Activated T-cell treated with anti-CD3 and anti-CD28 coated beads, Interleukin-2, amount 50 U/mL, for 72 hours (primary cell): ENCODE results near the gene TWF2. TPM values are rescaled to one million over a fixed set of nuclear protein-coding genes. Genes with fewer than 3 reads are reported as not detected.

Experiments used
- ATAC-seq, 2 donors: fragments of 150-1000 bp; cut with Tn5 transposase; replicated peaks in 1 of 2; 2 replicates each; pipeline ENCODE4 v1.10.0; 2021; ENCODE audit warnings: moderate library complexity in 2 of 2, mild to moderate bottlenecking in 1 of 2
- DNase-seq, 2 donors: peaks; one replicate each; pipeline ENCODE4 v3.0.0; 2021 to 2022; ENCODE audit warnings: mixed read lengths in 1 of 2
- H3K27ac Mint-ChIP-seq: one replicate; pipeline ENCODE4 v1.8.0; 2022; ENCODE audit warnings: mild to moderate bottlenecking, moderate library complexity, mixed read lengths
- H3K27me3 Mint-ChIP-seq: one replicate; pipeline ENCODE4 v1.8.0; 2022; ENCODE audit warnings: low read depth, mixed read lengths
- H3K36me3 Mint-ChIP-seq, 2 donors: one replicate each; pipeline ENCODE4 v1.8.0; 2022; ENCODE audit warnings: mixed read lengths in 2 of 2, mild to moderate bottlenecking in 1 of 2; ENCODE audit not compliant: insufficient read depth in 2 of 2
- H3K4me1 Mint-ChIP-seq: one replicate; pipeline ENCODE4 v1.8.0; 2022; ENCODE audit warnings: low read depth, mixed read lengths
- H3K4me3 Mint-ChIP-seq, 2 donors: one replicate each; pipeline ENCODE4 v1.8.0; 2022; ENCODE audit warnings: mild to moderate bottlenecking in 2 of 2, mixed read lengths in 2 of 2, moderate library complexity in 2 of 2
- H3K9me3 Mint-ChIP-seq, 2 donors: one replicate each; pipeline ENCODE4 v1.8.0; 2022; ENCODE audit warnings: mixed read lengths in 2 of 2
- total RNA-seq, 2 donors: library from RNA; stranded (reverse); gene quantifications; one replicate each; pipeline ENCODE4 v1.2.3, GENCODE V29; 2022

The TWF2 gene
- total RNA-seq, 2 donors from 2014 or later: 124 to 133 TPM

DNA sequence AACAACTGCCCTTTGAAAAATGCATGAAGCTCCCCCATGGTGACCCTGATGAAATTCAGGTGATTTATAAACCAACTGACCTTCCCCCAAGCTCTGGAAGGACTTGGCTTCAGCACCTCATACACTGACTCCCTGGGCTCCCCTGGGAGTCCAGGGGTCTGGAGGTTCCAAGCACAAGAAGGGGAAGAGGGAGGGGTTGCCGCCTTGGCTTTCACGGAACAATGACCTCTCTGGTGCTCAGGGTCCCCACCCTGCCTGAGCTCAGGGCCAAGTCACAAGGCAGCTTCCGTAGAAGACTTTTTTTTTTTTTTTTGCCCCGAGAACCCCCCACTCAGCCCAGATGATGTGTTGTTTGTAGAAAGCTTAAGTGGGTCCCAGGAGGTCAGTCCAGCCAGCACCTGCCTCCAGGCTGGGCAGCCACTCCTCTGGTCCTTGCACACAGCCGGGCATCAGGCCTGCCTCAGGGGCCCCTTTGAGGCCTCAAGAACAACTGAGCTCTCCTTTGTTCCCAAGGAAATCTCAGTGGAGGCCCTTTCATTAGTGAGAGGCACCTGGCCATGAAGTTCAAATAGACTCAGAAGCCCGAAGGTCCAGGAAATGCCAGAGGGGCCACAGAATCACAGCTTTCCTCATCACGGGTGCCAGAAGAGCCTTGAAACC is 55.0 kb downstream of the TWF2 start:
- H3K36me3 Mint-ChIP-seq: no peaks in the 10 kb centered on the region
- no peak overlapping the region for H3K4me3 Mint-ChIP-seq
- H3K4me1 Mint-ChIP-seq: no peaks in the 10 kb centered on the region
- ATAC-seq: no peak
- DNase-seq: no peak
- no peaks in the 10 kb centered on the region for H3K27me3 Mint-ChIP-seq
- no peaks in the 10 kb centered on the region for H3K9me3 Mint-ChIP-seq
- H3K27ac Mint-ChIP-seq: no peak overlapping the region

GRCh38 chr3:52182691-52183090 is 56.3 kb downstream of the TWF2 start:
- no peaks in the 10 kb centered on the region for H3K9me3 Mint-ChIP-seq
- H3K4me1 Mint-ChIP-seq: no peaks in the 10 kb centered on the region
- H3K27ac Mint-ChIP-seq: no peak overlapping the region
- H3K27me3 Mint-ChIP-seq: no peaks in the 10 kb centered on the region
- DNase-seq (no peak), ATAC-seq (no peak)
- H3K36me3 Mint-ChIP-seq: no peaks in the 10 kb centered on the region
- no peak overlapping the region for H3K4me3 Mint-ChIP-seq

DNA sequence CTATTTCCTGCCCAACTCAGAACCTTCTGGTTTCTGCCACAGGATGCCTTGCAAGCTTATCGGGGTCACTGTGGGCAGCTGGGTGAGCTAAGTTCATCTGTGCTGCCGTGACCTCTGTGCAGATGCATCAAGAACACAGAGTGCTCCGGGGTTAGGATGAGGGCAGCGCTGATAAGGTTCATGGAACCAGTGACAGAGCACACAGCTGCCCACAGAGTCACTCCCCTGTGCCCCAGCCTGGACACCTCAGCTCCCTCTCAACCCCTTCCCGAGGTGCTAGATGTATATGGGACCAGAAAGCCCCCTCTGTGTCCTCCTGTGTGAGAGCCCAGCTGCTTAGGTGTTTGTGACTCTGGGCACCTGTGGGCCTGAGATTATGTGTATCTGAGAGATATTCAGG is 56.8 kb downstream of the TWF2 start:
- Mint-ChIP-seq H3K9me3 (no peaks in the 10 kb centered on the region), H3K27me3 (no peaks in the 10 kb centered on the region), H3K27ac (no peak overlapping the region), H3K4me3 (no peak overlapping the region), H3K36me3 (no peaks in the 10 kb centered on the region), H3K4me1 (no peaks in the 10 kb centered on the region)
- ATAC-seq (peak in 1 of 2 donors; percentile 42), DNase-seq (no peak)

- ATAC-seq (no peak), DNase-seq (no peak)
- H3K9me3 Mint-ChIP-seq: no peaks in the 10 kb centered on the region
- no peaks in the 10 kb centered on the region for H3K36me3 Mint-ChIP-seq
- H3K27me3 Mint-ChIP-seq: no peaks in the 10 kb centered on the region
- no peak overlapping the region for H3K27ac Mint-ChIP-seq
- H3K4me1 Mint-ChIP-seq: no peaks in the 10 kb centered on the region
- no peak overlapping the region for H3K4me3 Mint-ChIP-seq
Observed at GRCh38 chr3:52181543-52181942, 57.4 kb downstream of the TWF2 start.

Other genes starting within 250 kb of the TWF2 start
- gene RPL29, start 243.3 kb downstream of the TWF2 start, total RNA-seq: 1,000 to 10,000 TPM; 1,676 to 1,838 TPM
- gene DUSP7, start 182.6 kb downstream of the TWF2 start, total RNA-seq: 10 to 100 TPM; 12.8 to 15.7 TPM
- gene POC1A, start 84.7 kb downstream of the TWF2 start, total RNA-seq: 10 to 100 TPM; 28.6 to 39.0 TPM
- gene ALAS1, start 41.0 kb downstream of the TWF2 start, total RNA-seq: 10 to 100 TPM; 62.7 to 63.6 TPM
- 1 to 10 TPM; 1.2 to 2.3 TPM for gene TLR9, start 13.5 kb downstream of the TWF2 start, total RNA-seq
- gene PPM1M, start 6.6 kb upstream of the TWF2 start, total RNA-seq: 100 to 1,000 TPM; 119 to 121 TPM
- gene WDR82, start 39.5 kb upstream of the TWF2 start, total RNA-seq: 100 to 1,000 TPM; 113 to 120 TPM
- 10 to 100 TPM; 21.5 to 25.4 TPM for gene GLYCTK, start 48.7 kb upstream of the TWF2 start, total RNA-seq
- 10 to 100 TPM; 31.4 to 32.4 TPM for gene DNAH1, start 77.2 kb upstream of the TWF2 start, total RNA-seq
- gene BAP1, start 170.8 kb upstream of the TWF2 start, total RNA-seq: 100 to 1,000 TPM in 1 of 2 donors, 10 to 100 TPM in 1; 98.6 to 103 TPM
- gene PHF7, start 171.5 kb upstream of the TWF2 start, total RNA-seq: 10 to 100 TPM; 27.3 to 29.0 TPM
- under 1 TPM; 0.16 to 0.36 TPM for gene SEMA3G, start 205.9 kb upstream of the TWF2 start, total RNA-seq
- 10 to 100 TPM; 10.8 to 14.4 TPM for gene TNNC1, start 214.9 kb upstream of the TWF2 start, total RNA-seq
- gene NISCH, start 216.4 kb upstream of the TWF2 start, total RNA-seq: 10 to 100 TPM; 80.2 to 81.7 TPM